Islet precursor cell (in vitro differentiated cells): ENCODE data around the gene TMEM190.

Source experiments
- DNase-seq: peaks from one replicate; pipeline ENCODE4 v3.0.0-alpha.2; 2018

TMEM190 gene

DNA sequence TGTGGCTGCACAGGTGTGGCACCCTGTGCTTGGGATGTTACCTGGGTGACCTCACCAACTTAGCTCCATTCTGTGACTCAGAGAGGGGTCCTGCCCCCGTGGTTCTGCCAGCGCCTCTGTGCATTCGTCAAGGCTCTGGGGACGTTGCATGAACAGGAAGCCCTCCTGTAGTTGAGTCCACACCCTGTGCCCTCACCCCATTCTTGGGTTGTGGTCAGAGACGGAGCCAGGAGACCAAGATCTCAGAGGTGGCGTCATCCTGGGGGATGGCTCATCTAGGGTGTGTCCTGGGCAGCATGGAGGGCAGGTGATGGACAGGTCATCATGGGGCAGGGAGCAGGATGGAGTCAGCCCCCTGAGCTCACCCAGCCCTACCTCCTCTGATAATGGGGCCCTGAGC, 24.6 kb upstream of the TMEM190 start:
- DNase-seq: no peak

DNA sequence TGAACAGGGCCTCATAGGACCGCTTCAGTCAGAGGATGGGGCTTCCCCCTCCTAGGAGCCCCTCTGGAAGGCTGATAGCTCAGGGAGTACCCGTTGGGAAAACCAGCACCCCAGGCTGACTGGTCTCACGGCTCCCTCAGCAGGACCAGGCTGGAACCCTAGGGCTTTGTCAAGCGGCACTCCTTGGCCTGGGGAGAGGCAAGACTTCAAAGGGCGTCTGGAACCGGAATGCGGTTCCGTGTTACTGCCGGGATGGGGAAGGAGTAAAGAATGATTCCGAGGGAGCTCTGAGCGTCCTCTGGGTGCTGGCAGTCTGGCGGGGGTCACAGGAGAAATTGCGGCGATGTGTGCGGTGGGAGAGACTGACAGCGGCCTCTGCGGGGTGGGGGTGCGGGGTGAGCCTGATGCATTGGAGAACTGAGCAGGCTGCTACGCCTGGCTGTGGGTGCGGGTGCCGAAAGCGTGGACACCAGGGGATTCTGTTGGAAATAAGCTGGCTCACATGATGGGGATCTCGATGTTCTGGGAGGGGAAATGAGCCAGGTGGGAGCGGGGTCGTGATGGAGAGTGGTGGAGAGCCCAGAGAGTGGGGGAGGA, 24.0 kb upstream of the TMEM190 start:
- no peak for DNase-seq

DNA sequence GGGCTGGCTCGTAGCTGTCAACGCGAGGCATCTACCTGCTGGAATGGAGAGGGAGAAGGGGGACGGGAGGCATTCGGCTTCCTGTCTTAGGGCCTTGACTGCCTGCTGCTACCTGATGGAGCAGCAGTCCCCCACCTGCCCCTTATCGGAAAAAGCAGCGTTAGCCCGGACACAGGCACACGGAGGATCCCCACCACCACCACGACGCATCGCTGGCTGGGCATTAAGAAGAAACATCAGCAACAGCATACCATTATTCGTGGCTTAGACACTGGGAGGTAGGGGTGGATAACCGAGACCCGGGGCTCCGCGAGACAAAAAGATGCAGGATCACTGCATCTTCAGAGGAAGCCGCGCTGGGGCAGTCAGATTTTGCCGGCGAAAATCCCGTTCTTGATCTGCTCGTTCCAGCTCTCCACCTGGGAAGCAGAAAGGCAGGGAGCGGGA, 23.2 kb upstream of the TMEM190 start:
- no peak for DNase-seq

DNA sequence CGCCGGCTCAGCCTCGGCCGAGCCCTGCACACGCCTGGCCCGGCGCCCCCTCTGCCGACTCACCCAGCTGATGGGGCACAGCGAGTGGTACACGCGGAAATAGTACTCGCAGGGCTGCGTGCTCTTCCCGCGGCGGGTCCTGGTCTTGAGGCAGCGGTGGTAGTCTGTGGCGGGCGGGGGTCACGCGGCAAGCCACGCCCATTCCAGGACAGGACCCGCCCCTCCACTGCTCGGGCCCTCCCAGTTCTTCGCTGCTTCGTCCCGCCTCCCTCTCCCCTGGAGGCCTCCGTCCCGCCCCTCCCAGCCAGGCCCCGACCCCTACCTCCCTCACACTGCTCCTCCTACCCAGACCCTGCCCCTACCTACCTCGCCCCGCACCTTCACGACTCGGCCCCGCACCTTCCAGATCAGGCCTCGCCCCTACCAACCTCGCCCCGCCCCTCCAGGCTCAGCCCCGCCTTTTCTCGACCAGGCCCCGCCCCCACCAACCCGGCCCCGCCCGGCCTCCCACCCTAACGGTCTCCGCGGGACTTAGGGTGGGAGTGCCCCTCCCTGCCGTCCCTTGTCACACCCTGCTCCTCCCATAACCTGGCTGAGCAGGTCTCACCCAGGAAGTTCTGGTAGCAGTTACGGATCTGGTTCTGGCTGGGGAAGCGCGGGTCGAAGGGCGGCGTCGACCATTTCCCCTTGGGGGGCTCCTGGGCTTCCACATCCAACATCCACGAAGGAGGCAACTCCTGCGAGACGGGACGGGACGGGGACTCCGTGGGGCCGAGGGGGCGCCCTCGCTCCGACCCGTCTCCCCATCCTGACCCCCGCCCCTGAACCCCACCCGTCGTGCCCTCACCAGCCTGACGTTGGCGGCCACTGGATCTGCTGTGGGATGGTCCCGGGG, 22.6 kb upstream of the TMEM190 start:
- DNase-seq: peak; percentile 82

DNA sequence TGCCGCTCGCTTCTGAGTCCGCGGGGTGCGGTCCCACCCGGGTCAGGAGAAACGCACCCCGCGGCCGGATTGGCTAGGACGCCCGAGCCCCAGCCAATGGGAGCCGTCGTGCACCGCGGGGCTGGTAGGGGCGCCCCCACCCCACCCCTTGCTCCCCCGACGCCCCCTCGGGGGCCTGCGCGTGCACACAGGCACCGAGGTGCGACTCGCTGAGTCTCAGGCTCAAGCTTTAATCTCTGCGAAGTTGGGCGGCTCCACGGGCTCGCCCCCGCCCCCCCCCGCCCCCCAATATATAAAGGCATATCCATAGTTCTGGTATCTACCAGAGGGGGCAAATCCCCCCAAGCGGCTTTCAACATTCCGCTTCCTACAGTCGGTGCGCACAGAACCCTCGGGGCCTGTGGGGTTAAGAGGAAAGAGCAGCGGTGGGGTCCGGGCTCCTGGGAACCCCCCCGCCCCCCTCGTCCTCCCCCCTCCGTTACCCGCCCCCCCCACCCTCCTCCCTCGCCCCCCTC, 21.9 kb upstream of the TMEM190 start, which contains the start of gene COX6B2:
COX6B2 (minus strand) TSS at position 22 of the 515 bp plus-strand sequence. CDS start 198 bp downstream, outside the sequence.
- DNase-seq: no peak

DNA sequence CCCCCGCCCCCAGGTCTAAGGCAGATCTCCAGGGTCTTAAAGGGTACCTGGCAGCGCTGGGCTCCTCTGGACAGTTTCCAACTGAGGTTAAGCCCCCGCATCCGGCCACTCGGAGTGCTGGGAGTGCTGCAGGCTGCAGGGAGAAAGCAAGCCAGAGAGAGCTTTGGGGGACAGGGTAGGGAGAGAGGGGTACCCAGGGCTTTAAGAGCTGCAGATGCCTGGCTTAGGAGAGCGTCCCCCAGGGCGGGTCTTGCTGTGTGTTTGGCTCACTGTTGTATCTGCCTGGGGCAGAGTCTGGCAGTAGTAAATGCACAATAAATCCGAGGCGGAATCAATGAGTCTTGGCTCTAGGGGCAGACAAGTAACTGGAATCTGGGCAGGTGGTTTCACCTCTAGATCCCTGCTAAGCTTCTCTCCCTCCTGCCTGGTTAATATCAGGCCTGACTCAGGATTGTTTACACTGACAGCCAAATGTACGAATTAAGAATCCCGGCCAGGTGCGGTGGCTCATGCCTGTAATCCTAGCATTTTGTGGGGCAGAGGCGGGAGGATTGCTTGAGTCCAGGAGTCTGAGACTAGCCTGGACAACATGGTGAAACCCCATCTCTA, 21.3 kb upstream of the TMEM190 start:
- DNase-seq: no peak

DNA sequence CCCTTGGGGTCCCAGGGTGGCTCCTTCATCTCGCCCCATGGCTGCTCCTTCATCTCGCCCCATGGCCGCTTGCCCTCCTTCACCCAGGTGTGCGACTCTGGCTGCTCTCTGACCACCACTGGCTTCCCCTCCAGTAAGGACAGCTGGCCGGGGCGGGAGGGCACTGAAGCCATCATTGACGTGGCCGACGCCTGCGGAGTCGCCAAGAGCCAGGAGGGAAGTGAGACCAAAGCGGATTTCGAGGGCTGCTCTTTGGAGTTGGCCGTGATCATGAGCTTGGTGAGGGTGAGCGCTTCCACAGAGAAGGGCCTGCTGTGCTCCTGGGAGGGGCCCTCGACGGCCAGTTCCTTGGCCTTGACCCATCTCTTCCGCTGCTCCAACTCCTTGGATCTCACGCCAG, 18.1 kb upstream of the TMEM190 start:
- no peak for DNase-seq

DNA sequence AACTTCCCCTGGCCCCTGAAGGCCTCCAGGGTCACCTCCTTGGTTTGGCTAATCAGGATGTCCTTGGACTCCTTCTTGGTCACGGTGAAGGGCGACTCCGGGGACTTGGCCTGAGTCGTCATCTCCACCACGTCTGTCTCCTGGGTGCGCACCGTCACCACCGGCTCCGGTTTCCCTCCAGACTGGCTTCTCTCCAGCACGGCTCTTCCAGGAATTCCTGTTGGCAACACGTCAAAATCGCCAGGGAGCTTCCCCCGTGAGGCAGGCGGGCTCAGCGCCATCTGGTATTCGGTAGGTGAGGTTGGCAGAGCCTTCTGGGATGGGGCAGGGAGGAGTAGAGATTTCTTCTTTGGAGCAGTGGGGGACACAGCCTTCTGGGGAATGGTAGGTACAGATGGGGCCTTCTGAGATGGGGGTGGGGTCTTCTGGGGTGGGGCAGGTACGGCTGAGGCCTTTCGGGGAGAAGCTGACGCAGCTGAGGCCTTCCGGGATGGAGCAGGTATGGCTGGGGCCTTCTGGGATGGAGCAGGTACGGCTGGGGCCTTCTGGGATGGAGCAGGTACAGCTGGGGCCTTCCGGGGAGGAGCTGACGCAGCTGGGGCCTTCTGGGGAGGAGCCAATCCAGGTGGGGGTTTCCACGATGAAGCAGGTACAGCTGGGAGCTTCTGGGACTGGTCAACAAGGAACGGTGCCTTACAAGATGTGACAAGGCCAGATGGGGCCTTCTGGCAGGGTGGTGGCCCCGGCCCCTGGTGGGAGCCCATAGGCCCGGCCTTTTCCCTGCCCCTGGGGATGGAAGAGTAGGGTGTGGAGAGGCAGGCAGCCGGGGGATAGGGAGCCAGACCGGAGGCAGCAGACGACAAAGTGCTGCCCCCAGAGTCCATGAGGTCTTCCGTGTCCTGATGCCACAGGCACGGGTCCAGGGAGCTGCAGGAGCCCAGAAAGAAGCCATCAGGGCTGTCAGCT, 17.4 kb upstream of the TMEM190 start:
- DNase-seq: no peak

DNA sequence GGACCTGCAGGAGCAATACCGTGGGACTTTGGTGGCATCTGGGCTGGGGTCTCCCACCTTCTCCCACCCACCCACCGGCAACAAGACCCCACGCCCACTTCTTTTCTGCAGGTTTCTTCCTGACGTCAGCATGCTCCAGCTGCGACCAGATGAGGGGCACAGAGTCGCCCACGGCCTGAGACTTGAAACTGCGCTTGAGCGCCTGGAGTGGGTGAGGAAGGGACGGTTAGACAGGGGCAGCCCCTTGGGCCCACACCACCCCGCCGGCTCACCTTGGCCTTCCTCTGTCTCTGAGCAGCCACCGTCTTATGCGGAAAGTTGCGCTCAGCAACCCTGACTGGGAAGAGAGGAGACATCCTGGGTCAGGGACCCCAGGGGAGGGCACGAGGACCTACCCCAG, 15.7 kb upstream of the TMEM190 start:
- no peak for DNase-seq

DNA sequence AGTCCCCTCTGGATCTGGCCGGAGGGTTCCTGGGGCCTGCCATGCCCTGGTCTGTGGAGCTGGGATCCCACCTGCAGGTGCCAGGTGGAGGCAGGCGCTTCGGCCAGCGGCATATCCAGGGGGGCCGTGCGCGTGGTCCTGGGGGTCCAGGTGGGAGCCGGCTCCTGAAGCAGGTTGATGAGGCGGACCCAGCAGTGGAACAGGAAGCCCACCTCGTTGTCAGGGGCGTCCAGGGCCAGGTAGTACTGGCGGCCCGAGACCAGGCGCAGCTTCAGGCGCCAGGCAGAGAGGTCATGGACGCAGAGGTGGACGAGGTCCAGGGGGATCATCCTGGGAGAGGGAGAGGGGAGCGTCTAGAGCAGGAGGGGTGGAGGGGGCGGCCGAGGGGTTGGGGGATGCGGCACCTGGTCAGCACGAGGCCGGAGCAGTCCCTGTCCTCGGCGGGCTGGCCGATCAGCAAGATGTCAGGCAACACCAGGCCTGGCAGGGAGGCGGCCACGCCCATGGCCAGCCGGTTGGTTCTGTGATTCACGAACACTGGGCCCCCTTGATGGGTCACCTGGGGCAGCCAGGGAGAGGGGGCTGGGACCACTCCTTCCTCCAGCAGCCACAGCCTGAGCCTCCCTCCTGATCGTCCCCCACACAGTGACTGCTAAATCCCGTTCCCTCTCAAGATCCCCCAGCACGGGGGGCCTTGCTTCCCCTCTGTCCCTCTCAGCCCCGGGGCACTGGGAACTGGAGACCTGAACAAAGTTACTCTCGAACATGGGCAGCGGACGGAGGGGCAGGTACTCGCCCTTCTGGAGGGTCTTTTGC, 14.2 kb upstream of the TMEM190 start:
- DNase-seq: no peak

DNA sequence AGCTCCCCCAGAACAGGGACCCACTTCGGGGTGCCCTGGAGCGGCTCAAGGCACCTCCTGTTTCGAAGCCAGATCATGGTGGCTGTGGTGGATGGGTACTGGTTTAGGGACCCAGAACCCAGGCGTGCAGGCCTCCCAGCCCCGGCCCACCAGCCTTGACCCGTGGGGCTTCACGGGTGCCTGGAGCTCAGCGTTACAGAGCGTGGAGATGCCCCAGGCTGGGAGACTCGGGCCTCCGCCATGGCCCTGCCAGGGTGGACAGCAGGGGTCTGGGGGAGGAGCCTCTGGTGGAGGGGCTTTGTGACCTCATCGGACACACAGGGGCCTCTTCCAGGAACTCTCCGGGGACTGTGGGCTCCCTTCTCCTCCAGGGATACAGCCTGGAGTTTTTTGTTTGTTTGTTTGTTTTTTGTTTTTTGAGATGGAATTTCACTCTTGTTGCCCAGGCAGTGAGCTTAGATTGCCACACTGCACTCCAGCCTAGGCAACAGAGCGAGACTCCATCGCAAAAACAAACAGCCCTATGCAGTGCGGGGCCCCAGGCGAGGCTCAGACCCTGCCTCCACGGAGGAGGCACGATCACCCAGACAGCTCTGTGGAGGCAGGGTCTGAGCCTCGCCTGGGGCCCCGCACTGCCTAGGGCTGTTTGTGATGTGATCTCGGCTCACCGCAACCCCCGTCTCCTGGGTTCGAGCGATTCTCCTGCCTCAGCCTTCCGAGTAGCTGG, 13.5 kb upstream of the TMEM190 start, which contains the start of gene GARIN5B:
GARIN5B (minus strand) TSS at position 271 of the 727 bp plus-strand sequence; CDS start at position 77, 194 bp downstream.
- no peak for DNase-seq

DNA sequence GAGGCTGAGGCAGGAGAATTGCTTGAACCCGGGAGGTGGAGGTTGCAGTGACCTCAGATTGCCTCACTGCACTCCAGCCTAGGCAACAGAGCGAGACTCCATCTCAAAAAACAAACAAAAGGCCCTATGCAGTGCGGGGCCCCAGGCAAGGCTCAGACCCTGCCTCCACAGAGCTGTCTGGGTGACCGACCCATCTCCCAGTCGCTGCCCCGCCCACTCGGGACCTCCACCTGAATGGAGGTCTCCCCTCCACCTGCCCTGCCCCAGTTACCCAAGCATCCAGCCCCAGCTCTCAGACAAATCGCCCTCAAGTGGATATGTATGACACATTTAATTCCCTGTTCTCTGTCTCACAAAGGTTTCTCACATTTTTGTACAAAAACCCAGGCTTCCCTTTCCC, 11.4 kb upstream of the TMEM190 start:
- DNase-seq: no peak

DNA sequence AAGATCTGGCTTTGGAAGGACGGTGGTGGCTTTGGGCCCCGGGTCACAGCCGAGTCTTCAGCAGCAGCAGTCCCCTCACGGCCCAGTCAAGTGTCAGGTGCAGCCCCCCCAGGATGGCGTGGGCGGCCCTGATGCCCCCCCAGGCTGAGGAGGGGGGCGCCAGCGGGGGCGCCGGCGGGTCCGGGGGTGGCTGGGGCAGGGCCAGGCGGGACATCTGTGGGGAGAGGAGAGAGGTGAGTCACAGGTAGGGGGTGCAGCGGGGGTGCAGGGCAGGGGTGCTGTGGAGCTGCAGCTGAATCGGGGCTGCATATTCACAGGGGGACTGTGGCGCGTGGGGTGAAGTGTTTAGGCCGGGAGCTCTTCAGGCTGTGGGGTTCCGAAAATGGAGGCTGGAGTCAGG, 10.7 kb upstream of the TMEM190 start:
- DNase-seq: no peak

DNA sequence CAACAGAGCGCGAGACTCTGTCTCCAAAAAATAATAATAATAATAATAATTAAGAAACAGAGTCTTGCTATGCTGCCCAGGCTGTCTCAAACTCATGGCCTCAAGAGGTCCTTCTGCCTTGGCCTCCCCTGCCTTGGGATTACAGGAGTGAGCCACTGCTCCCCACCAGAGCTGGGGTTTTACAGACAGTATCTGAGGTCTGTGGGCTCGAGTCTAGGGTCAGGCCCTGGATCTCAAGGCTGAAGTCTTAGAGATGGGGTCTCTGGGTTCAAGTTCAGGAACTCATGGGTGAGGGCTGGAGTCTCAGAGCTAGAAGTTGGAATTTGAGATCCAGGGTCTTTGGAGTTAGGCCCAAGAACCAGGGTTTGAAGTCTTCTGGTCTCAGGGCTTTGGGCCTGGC, 9.8 kb upstream of the TMEM190 start:
- DNase-seq: no peak

DNA sequence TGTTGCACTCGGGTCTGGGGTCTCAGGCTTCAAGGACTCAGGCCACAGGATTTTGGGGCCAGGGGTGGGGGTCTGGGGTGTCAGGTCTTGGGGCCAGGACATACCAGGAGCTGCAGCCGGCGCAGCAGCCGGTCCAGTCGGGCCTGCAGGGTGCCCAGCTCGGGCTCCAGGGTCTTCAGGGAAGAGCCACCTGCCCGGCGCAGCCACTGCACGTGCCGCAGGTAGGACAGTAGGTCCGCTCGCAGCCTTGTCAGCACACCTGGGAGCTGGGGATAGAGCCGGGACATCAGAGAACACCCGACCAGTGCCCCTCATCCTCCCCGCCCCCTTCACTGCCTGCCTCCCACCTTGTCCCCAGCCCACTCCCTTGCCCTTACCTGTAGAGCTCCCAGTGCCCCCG, 8.5 kb upstream of the TMEM190 start:
- no peak for DNase-seq

DNA sequence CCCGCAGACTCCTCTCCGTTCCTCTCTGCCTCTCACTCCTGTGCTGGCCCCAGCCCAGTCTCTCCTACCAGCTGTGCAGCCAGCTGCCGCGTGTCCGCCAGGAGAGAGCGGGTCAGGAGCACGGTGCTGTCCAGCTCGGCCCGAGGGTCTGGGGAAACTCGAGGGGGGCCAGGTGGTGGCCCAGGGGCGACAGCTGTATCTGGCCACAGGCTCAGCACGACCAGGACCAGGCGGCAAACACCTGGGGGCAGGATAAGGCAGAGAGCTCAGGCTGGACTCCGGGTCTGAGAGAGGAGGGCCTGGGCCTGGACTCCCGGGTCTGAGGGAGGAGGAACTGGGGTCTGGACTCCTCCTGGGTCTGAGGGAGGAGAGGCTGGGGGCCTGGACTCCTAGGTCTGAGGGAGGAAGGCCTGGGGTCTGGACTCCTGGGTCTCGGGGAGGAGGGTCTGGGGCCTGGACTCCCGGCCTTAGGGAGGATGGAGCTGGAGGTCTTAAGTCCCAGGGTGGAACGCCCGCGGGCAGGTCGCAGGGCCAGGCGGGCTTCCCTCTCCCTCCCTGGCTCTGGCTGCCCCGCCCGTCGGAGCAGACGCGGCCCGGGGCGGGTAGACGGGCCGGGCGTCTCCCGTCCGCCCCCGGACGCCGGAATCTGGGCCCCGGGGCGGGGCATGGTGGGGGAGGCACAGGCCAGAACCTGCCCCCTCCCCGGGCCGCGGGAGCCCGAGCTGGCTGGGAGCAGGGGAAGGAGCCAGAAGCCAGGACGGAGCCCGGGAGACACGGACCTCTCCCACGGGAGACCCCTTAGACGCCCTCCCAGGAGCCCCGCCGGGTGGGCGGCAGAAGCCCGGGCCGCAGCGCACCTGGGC, 7.7 kb upstream of the TMEM190 start:
- peak; percentile 78 for DNase-seq

DNA sequence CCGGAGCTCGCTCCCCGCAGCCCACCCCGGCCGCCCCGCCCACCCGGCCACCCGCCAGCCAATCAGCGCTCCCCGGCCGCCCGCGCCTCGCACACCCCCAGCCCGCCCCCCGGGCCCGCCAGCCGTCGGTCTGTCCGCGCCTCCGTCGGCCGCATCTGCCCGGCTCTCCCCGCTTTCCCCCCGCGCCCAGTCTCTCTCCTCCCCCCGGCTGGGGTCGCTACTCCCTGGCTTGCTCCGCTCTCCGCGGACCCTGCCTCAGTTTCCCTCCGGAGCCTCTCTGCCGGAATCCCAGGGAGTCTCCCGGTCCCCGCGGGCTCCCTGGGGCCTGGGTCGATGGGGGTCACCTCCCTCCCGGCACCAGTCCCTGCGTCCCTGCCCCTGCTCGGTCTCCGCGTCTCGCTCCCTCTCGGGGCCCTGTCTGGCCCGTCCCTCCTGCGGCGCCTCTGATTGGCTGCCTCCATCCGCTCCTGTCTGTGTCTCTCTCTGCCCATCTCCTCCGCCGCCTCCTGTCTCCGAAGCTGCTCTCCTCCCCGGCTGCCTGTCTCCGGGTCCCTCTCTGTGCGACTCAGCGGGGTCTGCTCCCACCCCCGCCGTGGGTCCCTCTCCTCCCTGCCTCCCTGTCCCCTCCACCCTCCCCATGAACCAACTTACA, 6.8 kb upstream of the TMEM190 start:
- peak; percentile 95 for DNase-seq

DNA sequence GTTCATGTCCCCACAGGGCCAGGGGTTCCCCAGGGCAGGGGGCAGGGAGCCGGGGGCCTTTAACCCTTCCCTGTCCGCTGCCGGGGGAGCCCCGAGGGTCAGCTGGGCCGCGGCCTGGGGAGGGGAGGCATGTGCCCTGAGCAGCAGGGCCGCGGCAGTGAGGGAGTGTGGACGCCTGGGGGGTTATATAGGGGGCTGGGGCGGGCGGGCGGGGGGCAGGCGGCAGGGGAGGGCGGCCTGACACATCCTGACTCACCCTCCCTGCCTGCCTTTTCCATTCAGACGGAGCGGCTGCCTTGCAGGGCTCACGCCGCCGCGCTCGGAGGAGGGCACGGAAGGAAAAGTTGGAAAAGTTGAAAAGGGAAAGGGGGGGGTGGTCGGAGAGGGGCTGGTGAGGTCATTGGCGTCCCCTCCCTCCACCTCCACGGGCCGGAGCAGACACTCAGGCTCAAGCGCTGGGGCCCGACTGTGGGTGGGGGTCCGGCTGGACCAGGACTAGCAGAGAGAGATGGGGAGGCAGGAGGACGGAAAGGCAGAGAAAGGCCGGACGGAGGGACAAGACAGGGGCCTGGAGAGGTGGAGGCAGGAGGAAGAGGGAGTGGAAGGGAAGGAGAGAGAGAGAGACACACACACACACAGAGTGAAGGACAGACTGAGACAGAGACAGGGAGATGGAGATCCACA, 6.2 kb upstream of the TMEM190 start, which contains the start of gene IL11:
IL11 (minus strand) TSS at position 159 of the 684 bp plus-strand sequence; CDS start at position 6, 153 bp downstream.
- DNase-seq: peak; percentile 94
